ENCODE results near the gene CHTOP.

- TF ChIP-seq CTCF (IDR thresholded peaks at IDR 0.05) (no peak), POLR2AphosphoS5 (IDR thresholded peaks at IDR 0.05) (peak; percentile 13 to 79 (median 40))
These were observed 21.0 kb upstream of the CHTOP start, which contains the start of gene S100A16 for GRCh38 chr1:153612755-153613331.

Measured in breast epithelium (tissue), 3 donors.